DMS 273 (cell line): ENCODE results near the gene PCGF2.

Experiments
- DNase-seq: peaks from one replicate; lab custom pipeline; 2025; ENCODE audit not compliant: unreplicated experiment; lab: John Stamatoyannopoulos, UW

PCGF2 gene

GRCh38 chr17:38704606-38705522 lies 43.3 kb downstream of the PCGF2 start, which contains the start of gene MLLT6:
MLLT6 (plus strand) TSS chr17:38705273; CDS start chr17:38705633, 360 bp downstream.
- DNase-seq: peak; percentile 92

DNA sequence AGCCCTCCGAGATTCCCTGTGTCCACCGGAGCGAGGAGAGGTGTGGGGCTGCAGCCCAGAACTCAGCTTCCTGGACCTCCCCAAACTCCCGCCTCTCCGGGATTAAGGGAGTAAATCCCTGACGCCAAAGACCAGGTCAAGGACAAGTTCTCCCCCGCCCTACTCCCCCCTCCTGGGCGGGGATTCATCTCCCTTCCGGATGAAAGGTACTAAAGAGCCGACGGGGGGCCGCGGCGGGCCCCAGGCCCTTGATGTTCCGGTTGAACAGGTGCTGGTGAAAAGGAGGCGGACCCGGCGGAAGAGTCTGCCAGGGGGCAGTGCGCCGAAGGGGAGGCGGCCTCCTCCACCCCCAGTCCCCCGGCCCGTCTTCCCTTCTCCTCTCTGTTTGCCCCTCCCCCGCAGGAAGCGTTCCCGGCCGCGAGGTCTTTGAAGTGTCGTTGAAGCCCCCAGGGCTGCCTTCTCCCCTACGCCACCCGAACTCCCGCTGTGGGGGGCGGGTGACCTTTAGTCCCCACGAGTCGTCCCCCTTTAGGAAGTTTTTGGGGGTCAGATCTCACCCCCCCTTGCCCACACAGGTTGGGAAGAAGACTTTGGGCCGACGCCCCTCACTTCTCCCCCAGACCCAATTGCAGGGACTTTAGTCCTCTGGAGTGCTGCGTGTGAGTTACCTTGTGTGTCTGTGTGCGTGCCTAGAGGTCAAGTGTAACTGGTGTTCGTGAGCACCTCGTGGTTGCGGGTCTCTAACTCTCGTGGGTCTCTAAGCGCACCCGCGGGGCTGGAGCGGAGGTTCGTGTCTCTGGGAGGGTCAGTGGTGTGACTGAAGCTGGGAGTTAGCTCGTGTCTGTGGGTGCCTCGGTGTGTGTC lies 44.2 kb downstream of the PCGF2 start:
- DNase-seq: peak; percentile 66

DNA sequence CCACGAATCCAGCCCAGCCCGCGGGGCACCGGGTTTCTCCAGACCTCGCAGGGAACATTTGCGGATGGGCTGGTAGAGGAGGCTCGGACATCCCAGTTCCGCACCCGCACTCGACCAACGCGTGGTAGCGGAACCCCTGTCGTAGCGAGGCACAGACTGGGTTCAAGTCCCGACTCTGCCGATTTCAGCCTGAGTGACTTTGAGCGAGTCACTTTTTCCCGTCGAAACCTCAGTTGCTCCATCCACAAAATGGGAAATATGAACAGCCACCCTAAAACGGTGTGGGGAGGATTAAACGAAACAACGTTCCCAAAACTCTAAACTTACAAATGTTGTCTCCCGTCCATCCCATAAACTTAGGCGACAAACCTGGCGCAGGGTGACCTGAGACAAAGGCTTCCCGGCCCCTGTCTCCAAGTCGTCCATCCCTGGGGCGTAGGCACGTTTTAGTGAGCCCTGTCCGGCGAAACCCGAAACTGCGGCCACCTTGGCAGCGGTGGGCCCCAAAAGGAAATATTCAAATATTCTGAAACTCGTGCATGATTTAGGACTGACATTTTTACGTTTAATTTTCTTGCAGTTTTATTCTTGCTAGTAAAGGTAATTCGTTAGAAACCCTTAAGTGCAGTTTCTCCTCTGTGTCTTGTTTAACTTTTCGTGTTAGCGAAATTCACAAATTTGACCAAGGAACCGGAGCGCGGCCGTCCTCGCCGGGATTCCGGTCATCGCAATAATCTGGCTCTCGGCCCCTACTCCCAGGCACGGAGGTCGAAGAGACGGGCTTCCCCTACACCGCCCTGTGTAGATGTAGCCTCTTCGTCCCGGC lies 45.0 kb downstream of the PCGF2 start:
- DNase-seq: no peak

DNA sequence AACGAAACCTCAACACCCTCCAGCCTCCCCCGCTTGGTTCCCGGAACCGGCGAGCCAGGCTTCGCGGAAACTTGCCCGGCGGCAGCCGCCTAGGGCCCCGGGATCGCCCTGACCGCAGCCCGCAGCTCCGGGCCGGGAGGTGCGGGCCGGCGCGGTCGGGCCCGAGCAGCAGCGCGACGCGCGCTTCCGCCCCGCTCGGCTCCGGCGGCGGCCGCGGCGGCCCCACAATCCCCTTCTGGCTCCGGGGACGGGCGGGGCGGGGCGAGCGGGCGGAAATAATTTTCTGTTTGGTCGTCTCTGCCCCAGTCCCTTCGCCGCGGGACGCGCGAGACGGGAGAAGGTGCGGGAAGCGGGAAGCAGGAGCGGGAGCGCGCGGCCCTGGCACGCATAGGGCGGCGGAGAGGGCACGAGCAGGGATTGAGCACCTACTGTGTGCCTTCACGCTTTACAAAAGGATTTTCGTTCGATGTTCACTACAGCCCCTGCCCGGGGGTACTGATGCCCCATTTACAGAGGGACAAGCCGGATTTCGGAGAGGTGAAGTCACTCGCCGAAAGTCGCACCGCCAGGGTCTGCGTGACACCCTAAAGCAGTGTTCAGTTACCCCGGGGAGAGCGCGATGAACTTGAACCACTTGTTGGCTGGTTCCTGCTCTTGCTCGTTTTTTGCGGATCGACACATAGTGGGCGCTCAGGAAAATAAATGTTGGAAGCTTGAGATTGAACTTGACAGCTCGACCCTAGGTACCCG lies 45.8 kb downstream of the PCGF2 start:
- peak; percentile 95 for DNase-seq

- DNase-seq: no peak
Observed at GRCh38 chr17:38701504-38702165, 46.5 kb downstream of the PCGF2 start.

DNA sequence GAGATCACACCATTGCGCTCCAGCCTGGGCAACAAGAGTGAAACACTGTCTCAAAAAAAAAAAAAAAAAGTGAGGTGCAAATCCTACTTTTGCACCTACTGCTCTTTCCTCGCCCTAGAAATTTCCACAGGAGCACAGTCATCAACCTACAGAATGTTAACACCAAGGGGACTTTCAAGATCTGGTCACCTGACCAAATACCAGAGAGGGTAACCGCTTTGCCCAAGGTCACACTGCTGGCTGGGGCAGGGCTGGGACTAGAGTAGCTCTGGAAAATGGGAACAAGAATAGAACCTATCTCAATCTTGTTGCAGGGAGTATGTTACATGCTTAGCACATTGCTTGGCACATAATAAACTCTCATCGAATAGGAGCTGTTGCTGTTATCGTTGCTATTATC lies 49.4 kb downstream of the PCGF2 start:
- no peak for DNase-seq

DNA sequence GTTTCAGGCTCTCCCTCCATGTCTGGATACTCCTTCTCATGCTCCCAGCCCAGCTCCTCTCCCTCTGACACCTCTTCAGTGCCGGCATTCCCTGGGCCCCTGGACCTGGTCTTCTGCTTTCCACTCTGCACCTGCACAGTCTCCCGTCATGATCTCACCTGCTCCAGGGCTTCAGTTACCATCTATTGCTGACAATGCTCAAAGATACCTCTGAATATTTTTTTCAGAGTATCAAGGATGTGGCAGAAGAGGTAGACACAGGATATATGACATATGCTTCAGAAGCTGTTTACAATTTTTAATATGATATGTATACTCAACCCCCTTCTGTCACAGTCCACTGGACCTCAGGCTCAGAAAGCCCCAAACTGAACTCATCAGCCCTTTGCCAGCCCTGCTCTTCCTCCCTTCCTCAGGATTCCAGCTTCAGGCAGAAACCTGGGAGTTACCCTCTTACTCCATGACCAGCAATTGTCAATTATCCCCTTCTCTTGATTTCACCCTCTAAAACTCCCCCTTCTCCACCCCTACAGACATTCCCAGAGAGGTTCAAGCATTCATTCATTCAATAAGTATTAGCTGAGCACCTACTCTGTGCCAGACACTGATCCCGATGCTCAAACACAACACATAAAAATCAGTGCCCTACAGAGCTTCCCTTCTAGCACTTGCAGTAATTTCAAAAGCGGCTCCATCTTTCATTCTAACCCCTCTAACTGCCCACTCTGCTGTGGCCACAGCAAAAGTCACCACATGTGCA lies 50.9 kb downstream of the PCGF2 start:
- DNase-seq: no peak

DNA sequence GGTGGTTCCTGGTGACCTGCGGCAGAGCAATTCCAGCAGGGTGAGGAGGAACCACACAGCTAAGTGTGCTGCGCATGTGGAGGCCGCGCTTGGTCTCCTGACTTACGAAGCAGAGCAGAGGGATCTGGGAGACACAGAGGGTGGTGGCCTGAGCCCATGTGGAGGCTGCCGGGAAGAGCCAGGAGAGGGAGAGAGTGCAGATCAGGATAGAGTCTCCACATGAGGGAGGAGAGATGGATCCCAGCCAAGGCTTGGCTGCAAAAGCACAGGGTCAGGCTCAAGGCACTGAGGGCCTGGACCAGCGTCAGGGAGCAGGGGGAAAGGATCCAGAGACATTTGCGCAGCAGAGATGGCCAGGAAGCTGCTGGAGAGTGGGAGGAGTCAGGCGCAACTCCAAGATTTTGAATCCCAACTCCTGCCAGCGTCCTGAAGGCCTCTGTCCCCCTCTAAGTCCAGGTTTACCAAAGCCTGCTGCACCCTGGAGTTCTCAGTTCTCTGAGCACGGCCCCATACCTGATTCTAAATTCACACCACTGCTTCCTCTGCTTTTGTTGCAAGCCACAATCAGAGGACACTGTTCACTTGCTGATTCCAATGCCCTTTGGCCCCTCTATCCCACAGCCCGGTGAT lies 54.3 kb downstream of the PCGF2 start:
- DNase-seq: peak; percentile 45

DNA sequence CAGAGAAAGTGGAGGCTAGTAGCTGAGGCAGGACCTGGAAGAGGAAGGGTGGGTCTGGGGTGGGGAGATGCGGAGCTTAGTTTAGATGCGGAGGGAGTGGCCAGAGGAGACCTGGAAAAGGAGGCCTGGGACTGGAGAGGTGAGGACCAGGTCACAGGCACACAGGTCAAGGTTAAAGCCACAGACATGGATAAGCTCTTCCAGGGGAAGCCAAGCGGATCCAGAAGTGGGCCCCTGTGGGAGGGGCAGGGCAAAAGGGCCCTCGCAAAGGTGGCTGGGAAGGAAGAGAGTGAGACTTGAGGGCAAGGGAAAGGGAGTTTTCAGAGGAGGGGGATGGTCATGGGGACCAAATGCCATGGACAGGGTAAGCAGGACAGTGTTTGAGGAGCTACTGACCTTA lies 57.0 kb downstream of the PCGF2 start:
- no peak for DNase-seq

GRCh38 chr17:38690386-38690785 lies 57.8 kb downstream of the PCGF2 start:
- DNase-seq: no peak

- DNase-seq: no peak
Observed at GRCh38 chr17:38687286-38687685, 60.9 kb downstream of the PCGF2 start.

GRCh38 chr17:38685491-38685890 lies 62.6 kb downstream of the PCGF2 start:
- DNase-seq: no peak
